DOHH2 (cell line): Measurements from ENCODE around the gene ECPAS.

Source experiments
- CTCF ChIP-seq: fragments of 200-600 bp; sonication (generic); IDR thresholded peaks from one replicate; pipeline ENCODE4 v1.5.1; 2014; ENCODE audit warnings: antibody characterized with exemption, mild to moderate bottlenecking, low read depth, low read length; ENCODE audit not compliant: poor library complexity, severe bottlenecking
- EZH2phosphoT487 ChIP-seq: fragments of 200-600 bp; sonication (generic); IDR thresholded peaks from 2 replicates; pipeline ENCODE4 v1.6.1; 2017; ENCODE audit warnings: borderline replicate concordance, mild to moderate bottlenecking, antibody characterized with exemption, low read length, moderate library complexity, mixed read lengths

- TF ChIP-seq CTCF, result no peak
- TF ChIP-seq EZH2phosphoT487, result no peak
These were observed 154.1 kb downstream of the ECPAS start, which contains the start of gene OR2K2 for GRCh38 chr9:111330124-111330523.
